Body of pancreas (tissue), 4 donors: ENCODE measurements around the gene MIS12.

Experiments
- CTCF ChIP-seq, 7 experiments: fragments of 450-650 bp in 4 of 7; fragments of 200-600 bp in 3 of 7; sonication (generic) in 3 of 7; IDR thresholded peaks; one replicate each; pipeline ENCODE4 v1.5.1; 2016 to 2019; ENCODE audit warnings: antibody characterized with exemption in 7 of 7
- POLR2A ChIP-seq, 3 donors: fragments of 450-650 bp; IDR thresholded peaks; one replicate each; pipeline ENCODE4 v1.6.1; 2016; ENCODE audit warnings: antibody characterized with exemption in 3 of 3, mild to moderate bottlenecking in 2 of 3

DNA sequence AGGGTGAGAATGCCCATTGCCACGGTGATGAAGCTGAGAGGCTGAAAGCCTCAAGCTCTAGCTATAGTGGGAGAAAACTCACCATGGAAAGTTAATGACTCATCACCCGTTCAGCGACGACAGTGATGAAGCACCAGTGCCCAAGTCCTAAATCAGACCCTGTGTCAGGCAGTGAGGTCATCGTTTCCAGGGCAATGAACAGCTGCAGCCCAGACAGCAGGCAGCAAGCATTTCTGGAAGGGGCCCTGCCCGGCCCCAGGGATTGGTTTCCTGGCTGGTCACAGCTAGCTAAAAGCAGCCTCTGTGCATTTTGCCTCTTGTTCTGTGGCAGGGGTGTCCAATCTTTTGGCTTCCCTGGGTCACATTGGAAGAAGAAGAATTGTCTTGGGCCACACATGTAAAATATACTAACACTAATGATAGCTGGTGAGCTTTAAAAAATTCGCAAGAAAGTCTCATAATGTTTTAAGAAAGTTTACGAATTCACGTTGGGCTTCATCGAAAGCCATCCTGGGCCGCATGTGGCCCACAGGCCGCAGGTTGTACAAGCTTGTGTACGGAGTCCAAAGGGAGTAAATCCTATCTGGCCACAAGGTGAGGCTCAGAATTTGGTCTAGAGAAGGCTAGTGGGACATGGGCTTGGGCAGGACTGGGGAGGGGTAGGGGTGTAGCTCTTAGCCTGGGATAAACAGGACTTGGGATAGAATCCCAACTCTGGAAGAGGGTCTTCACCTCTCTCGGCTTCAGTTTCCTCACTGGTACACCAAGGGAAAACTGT is 40.6 kb downstream of the MIS12 start:
- TF ChIP-seq CTCF (IDR thresholded peaks at IDR 0.05) (no peak), POLR2A (IDR thresholded peaks at IDR 0.05) (no peak)
